Measurements from ENCODE around the gene SPATA2L.

Gene SPATA2L

GRCh38 chr16:89721546-89722391, 20.3 kb upstream of the SPATA2L start:
- TF ChIP-seq SIN3A (IDR thresholded peaks at IDR 0.05; ENCODE audit: borderline replicate concordance, insufficient read depth, low read length) (no peak), FOXP2 (optimal IDR thresholded peaks at IDR 0.05; ENCODE audit: borderline replicate concordance, extremely low read depth, extremely low read length, insufficient read depth) (no peak), POLR2AphosphoS5 (IDR thresholded peaks at IDR 0.05; ENCODE audit: low read depth, low read length) (no peak), REST (IDR thresholded peaks at IDR 0.05; ENCODE audit: insufficient read depth in 1 of 2, low read depth in 2 of 2, low read length in 2 of 2) (no peak), TAF1 (IDR thresholded peaks at IDR 0.05; ENCODE audit: borderline replicate concordance, insufficient read depth, low read length) (no peak)

DNA sequence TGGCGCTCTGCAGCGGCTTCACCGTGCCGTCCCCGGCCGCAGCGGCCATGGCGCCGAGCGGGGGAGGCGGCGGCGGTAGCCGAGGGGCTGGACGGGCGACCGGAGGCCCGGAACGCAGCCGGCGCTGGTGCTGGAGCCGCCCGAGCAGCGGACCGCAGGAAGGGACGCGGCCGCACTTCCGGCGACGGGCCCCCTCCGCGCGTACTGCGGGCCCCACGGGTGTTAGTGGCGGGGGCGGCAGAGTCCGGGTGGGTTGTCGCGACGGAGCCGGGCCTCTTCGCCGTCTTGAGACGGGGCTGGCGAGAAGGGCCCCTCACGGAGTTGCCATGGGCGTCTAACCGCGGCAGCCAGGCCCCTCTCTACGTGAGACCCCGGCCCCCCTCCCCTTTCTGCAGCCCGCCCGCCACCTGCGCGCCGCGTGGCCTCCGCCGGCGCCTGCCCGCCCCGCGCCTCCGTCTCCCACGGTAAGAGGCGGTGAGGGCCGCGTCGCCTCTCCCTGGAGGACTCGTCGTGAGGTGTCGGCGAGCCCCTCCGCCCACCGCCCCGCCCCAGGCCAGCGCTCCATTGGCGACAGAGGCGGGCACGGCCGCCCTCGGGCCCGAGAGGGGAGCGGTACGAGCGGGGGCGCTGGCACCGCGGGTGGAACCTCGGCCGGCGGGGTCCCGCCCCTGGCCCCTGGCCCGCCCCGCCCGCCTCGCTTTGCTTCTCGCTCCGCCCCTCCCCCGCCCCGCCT, 19.5 kb upstream of the SPATA2L start, which contains the start of the genes VPS9D1 and ZNF276:
Gene VPS9D1 (minus strand): TSS at position 86 of the 733 bp plus-strand sequence. CDS start 37 bp downstream, at position 49.
Gene ZNF276 (plus strand): TSS at position 725 of the 733 bp plus-strand sequence. CDS start 104 bp downstream, outside the sequence.
- peak; percentile 33 for TF ChIP-seq POLR2AphosphoS5 (IDR thresholded peaks at IDR 0.05; ENCODE audit: low read depth, low read length)
- no peak for TF ChIP-seq REST (IDR thresholded peaks at IDR 0.05; ENCODE audit: insufficient read depth in 1 of 2, low read depth in 2 of 2, low read length in 2 of 2)
- 0 out of 2 replicates have a peak, but pooled peaks have one; percentile 17 for TF ChIP-seq SIN3A (IDR thresholded peaks at IDR 0.05; ENCODE audit: borderline replicate concordance, insufficient read depth, low read length)

DNA sequence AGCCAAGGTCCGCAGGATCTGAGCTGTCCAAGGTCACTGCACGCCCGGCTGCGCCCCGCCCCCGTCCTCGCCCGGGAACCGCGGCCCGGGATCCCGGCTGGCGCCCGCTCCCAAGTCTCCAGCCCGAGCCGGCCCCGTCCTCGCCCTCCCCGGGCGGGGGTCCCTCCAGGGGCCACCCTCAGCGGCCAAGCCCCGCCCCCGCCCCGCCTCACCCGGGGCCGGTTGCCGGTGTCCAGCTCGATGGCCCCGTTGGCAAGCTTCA, 19.0 kb upstream of the SPATA2L start:
- TF ChIP-seq FOXP2 (optimal IDR thresholded peaks at IDR 0.05; ENCODE audit: borderline replicate concordance, extremely low read depth, extremely low read length, insufficient read depth) = no peak
- peak; percentile 53 to 57; a peak in 1 of 4 replicates for TF ChIP-seq REST (IDR thresholded peaks at IDR 0.05; ENCODE audit: insufficient read depth in 1 of 2, low read depth in 2 of 2, low read length in 2 of 2)
- TF ChIP-seq SIN3A (IDR thresholded peaks at IDR 0.05; ENCODE audit: borderline replicate concordance, insufficient read depth, low read length) = no peak; the same call in 1 of the 2 replicates
- no peak for TF ChIP-seq TAF1 (IDR thresholded peaks at IDR 0.05; ENCODE audit: borderline replicate concordance, insufficient read depth, low read length)
- TF ChIP-seq POLR2AphosphoS5 (IDR thresholded peaks at IDR 0.05; ENCODE audit: low read depth, low read length) = 0 out of 2 replicates have a peak, but pooled peaks have one; percentile 13

DNA sequence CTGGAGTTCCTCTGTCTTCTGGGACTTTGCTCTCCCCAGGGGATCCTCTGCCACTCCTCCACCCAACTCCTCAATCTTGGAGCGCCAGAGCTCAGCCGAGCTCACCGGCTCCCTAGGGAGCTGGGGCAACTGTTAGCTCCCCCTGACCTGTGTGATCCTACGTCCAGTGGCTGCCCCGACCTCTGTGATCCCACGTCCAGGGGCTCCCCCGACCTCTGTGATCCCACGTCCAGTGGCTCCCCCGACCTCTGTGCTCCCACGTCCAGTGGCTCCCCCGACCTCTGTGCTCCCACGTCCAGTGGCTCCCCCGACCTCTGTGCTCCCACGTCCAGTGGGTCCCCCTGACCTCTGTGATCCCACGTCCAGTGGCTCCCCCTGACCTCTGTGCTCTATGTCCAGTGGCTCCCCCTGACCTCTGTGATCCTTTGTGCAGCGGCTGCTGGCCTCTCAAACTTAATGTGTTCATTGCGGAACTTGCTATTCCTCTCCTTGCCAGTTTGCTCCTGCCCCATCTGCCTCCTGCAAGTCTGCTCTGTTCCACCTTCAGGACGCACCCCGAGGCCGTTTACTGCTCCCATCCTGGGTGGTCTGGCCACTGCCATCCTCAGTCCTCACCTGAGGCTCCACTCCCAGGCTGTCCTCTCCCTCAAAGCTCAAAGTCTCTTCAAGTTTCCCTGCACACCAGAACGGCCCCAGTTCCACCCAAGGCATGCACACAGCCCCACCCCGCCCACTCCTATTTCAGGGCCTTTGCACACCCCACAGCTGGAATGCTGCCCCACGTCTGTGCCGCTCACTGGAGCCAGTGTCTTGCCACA, 16.4 kb upstream of the SPATA2L start:
- TF ChIP-seq POLR2AphosphoS5 (IDR thresholded peaks at IDR 0.05; ENCODE audit: low read depth, low read length) (no peak), REST (IDR thresholded peaks at IDR 0.05; ENCODE audit: insufficient read depth in 1 of 2, low read depth in 2 of 2, low read length in 2 of 2) (no peak), SIN3A (IDR thresholded peaks at IDR 0.05; ENCODE audit: borderline replicate concordance, insufficient read depth, low read length) (no peak), TAF1 (IDR thresholded peaks at IDR 0.05; ENCODE audit: borderline replicate concordance, insufficient read depth, low read length) (no peak), FOXP2 (optimal IDR thresholded peaks at IDR 0.05; ENCODE audit: borderline replicate concordance, extremely low read depth, extremely low read length, insufficient read depth) (no peak)

All from PFSK-1 (cell line).